ENCODE data around the gene YLPM1. TPM values are rescaled to one million over a fixed set of nuclear protein-coding genes. Genes with fewer than 3 reads are reported as not detected.

The YLPM1 gene
- total RNA-seq, 2 donors from 2014 or later: 39.0 to 71.9 TPM

GRCh38 chr14:74843653-74844052 lies 80.5 kb downstream of the YLPM1 start:
- Histone ChIP-seq H3K9me3 (no peaks in the 10 kb centered on the region), H3K36me3 (no peaks in the 10 kb centered on the region), H3K27me3 (replicated peaks; ENCODE audit: insufficient read depth) (no peaks in the 10 kb centered on the region), H3K27ac (no peak overlapping the region), H3K4me1 (replicated peaks) (peaks cover 4% of the 10 kb centered on the region), H3K4me3 (no peak overlapping the region)
- no peak for DNase-seq (ENCODE audit: low spot score)
- intact Hi-C loops (cut with DNase I): no loop called here
- TF ChIP-seq POLR2A (IDR thresholded peaks at IDR 0.05): no peak
- no peak for TF ChIP-seq POLR2AphosphoS5 (IDR thresholded peaks at IDR 0.05)
- TF ChIP-seq, protein P1, sequence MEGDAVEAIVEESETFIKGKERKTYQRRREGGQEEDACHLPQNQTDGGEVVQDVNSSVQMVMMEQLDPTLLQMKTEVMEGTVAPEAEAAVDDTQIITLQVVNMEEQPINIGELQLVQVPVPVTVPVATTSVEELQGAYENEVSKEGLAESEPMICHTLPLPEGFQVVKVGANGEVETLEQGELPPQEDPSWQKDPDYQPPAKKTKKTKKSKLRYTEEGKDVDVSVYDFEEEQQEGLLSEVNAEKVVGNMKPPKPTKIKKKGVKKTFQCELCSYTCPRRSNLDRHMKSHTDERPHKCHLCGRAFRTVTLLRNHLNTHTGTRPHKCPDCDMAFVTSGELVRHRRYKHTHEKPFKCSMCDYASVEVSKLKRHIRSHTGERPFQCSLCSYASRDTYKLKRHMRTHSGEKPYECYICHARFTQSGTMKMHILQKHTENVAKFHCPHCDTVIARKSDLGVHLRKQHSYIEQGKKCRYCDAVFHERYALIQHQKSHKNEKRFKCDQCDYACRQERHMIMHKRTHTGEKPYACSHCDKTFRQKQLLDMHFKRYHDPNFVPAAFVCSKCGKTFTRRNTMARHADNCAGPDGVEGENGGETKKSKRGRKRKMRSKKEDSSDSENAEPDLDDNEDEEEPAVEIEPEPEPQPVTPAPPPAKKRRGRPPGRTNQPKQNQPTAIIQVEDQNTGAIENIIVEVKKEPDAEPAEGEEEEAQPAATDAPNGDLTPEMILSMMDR (IDR thresholded peaks at IDR 0.05): no peak

GRCh38 chr14:74846168-74846567 lies 83.1 kb downstream of the YLPM1 start:
- no peak overlapping the region for H3K27ac ChIP-seq
- H3K27me3 ChIP-seq (replicated peaks; ENCODE audit: insufficient read depth): no peaks in the 10 kb centered on the region
- H3K9me3 ChIP-seq: no peaks in the 10 kb centered on the region
- 18% methylated on average over 3 of the region's 3 CpGs for whole genome bisulfite sequencing
- intact Hi-C loops (cut with DNase I): no loop called here
- H3K36me3 ChIP-seq: no peaks in the 10 kb centered on the region
- H3K4me3 ChIP-seq: no peak overlapping the region
- peaks cover 4% of the 10 kb centered on the region for H3K4me1 ChIP-seq (replicated peaks)
- TF ChIP-seq, protein P1 (IDR thresholded peaks at IDR 0.05): no peak
- TF ChIP-seq POLR2AphosphoS5 (IDR thresholded peaks at IDR 0.05): no peak
- no peak for TF ChIP-seq POLR2A (IDR thresholded peaks at IDR 0.05)
- DNase-seq (ENCODE audit: low spot score): no peak

- TF ChIP-seq POLR2A (IDR thresholded peaks at IDR 0.05): no peak
- TF ChIP-seq, protein P1 (IDR thresholded peaks at IDR 0.05): no peak
- TF ChIP-seq POLR2AphosphoS5 (IDR thresholded peaks at IDR 0.05): no peak
- DNase-seq (ENCODE audit: low spot score): no peak
- intact Hi-C loops (cut with DNase I): no loop called here
- Histone ChIP-seq H3K27me3 (replicated peaks; ENCODE audit: insufficient read depth) (no peaks in the 10 kb centered on the region), H3K27ac (no peak overlapping the region), H3K4me1 (replicated peaks) (peaks cover 4% of the 10 kb centered on the region), H3K4me3 (no peak overlapping the region), H3K36me3 (no peaks in the 10 kb centered on the region), H3K9me3 (no peaks in the 10 kb centered on the region)
- WGBS: 94% methylated on average over 1 of the region's 1 CpG
These were observed 84.0 kb downstream of the YLPM1 start for GRCh38 chr14:74846968-74847665.

DNA sequence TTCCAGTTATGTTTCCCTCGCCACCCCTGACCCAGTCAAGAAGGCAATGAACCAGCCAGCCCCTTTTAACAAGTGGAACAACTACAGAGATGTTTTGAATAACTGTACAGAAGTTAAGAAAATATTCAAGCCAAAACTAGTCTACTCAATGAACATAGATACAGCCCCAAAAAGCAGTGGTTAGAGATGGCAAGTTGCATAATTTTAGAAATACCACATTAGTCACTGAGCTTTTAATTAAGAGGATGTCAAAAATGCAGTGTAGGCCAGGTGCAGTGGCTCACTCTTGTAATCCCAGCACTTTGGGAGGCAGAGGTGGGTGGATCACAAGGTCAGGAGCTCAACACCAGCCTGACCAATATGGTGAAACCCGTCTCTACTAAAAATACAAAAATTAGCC lies 85.7 kb downstream of the YLPM1 start:
- no peaks in the 10 kb centered on the region for H3K9me3 ChIP-seq
- no peak overlapping the region for H3K27ac ChIP-seq
- intact Hi-C loops (cut with DNase I): no loop called here
- 88% methylated on average over 2 of the region's 2 CpGs for WGBS
- no peaks in the 10 kb centered on the region for H3K27me3 ChIP-seq (replicated peaks; ENCODE audit: insufficient read depth)
- H3K4me3 ChIP-seq: no peak overlapping the region
- peaks cover 4% of the 10 kb centered on the region for H3K4me1 ChIP-seq (replicated peaks)
- no peaks in the 10 kb centered on the region for H3K36me3 ChIP-seq
- TF ChIP-seq POLR2AphosphoS5 (IDR thresholded peaks at IDR 0.05) (no peak), POLR2A (IDR thresholded peaks at IDR 0.05) (no peak)
- TF ChIP-seq, protein P1 (IDR thresholded peaks at IDR 0.05): no peak
- DNase-seq (ENCODE audit: low spot score): no peak

GRCh38 chr14:74852922-74853530 lies 89.9 kb downstream of the YLPM1 start:
- no peak overlapping the region for H3K27ac ChIP-seq
- WGBS: 21% methylated on average over 2 of the region's 2 CpGs
- no peaks in the 10 kb centered on the region for H3K9me3 ChIP-seq
- no peak for DNase-seq (ENCODE audit: low spot score)
- no peaks in the 10 kb centered on the region for H3K4me1 ChIP-seq (replicated peaks)
- no peak overlapping the region for H3K4me3 ChIP-seq
- H3K27me3 ChIP-seq (replicated peaks; ENCODE audit: insufficient read depth): no peaks in the 10 kb centered on the region
- intact Hi-C loops (cut with DNase I): no loop called here
- no peaks in the 10 kb centered on the region for H3K36me3 ChIP-seq
- TF ChIP-seq POLR2A (IDR thresholded peaks at IDR 0.05) (no peak), POLR2AphosphoS5 (IDR thresholded peaks at IDR 0.05) (no peak)
- TF ChIP-seq, protein P1 (IDR thresholded peaks at IDR 0.05): no peak
